ENCODE measurements around the gene GJA1. TPM values are rescaled to one million over a fixed set of nuclear protein-coding genes. Genes with fewer than 3 reads are reported as not detected.
"Not testable (repeated sequence)": the region's sequence is repeated elsewhere in the genome, so short reads cannot be mapped to it uniquely, and the experiment has no call there.

Gene GJA1
- total RNA-seq, 1 donor from 2014 or later = 190 TPM

- TF ChIP-seq, protein P1, sequence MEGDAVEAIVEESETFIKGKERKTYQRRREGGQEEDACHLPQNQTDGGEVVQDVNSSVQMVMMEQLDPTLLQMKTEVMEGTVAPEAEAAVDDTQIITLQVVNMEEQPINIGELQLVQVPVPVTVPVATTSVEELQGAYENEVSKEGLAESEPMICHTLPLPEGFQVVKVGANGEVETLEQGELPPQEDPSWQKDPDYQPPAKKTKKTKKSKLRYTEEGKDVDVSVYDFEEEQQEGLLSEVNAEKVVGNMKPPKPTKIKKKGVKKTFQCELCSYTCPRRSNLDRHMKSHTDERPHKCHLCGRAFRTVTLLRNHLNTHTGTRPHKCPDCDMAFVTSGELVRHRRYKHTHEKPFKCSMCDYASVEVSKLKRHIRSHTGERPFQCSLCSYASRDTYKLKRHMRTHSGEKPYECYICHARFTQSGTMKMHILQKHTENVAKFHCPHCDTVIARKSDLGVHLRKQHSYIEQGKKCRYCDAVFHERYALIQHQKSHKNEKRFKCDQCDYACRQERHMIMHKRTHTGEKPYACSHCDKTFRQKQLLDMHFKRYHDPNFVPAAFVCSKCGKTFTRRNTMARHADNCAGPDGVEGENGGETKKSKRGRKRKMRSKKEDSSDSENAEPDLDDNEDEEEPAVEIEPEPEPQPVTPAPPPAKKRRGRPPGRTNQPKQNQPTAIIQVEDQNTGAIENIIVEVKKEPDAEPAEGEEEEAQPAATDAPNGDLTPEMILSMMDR (conservative IDR thresholded peaks at IDR 0.05) = no peak
- Mint-ChIP-seq H3K4me3 (peak overlapping the region; percentile 87), H3K27me3 (peaks cover 5% of the 10 kb centered on the region), H3K36me3 (peaks cover 11% of the 10 kb centered on the region), H3K27ac (peak overlapping the region; percentile 16), H3K9me3 (no peaks in the 10 kb centered on the region), H3K4me1 (ENCODE audit: unreplicated experiment) (peaks cover 32% of the 10 kb centered on the region)
- no peak for DNase-seq (ENCODE audit: extremely low spot score, unreplicated experiment)
These were observed 4.0 kb downstream of the GJA1 start for GRCh38 chr6:121439475-121439874.

GRCh38 chr6:121439926-121440325, 4.5 kb downstream of the GJA1 start:
- DNase-seq (ENCODE audit: extremely low spot score, unreplicated experiment) = no peak
- Mint-ChIP-seq H3K9me3 (no peaks in the 10 kb centered on the region), H3K36me3 (peaks cover 15% of the 10 kb centered on the region), H3K4me1 (ENCODE audit: unreplicated experiment) (peaks cover 34% of the 10 kb centered on the region), H3K27ac (peak overlapping the region; percentile 72), H3K27me3 (peaks cover 5% of the 10 kb centered on the region), H3K4me3 (peak overlapping the region; percentile 87)
- TF ChIP-seq, protein P1 (conservative IDR thresholded peaks at IDR 0.05) = no peak

DNA sequence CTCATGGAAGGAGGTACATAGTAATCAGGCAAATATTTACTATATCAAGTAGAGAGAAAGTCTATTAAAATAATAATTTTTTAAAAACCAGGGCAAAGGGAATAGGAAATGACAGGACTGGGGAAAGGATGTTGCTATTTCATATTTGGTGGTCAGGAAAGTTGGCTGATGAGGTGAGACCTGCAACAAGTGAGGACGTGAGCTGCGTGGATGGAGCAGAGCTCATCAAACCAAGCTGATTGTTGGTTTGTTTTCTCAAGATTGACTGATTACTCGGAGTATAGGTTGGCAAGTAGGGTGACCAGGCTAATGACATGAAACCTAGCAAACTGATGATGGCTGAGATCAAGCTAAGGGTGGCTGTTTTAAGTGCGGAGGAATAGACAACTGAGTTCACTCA, 6.0 kb downstream of the GJA1 start:
- H3K9me3 Mint-ChIP-seq = no peaks in the 10 kb centered on the region
- peaks cover 27% of the 10 kb centered on the region for H3K36me3 Mint-ChIP-seq
- H3K4me1 Mint-ChIP-seq (ENCODE audit: unreplicated experiment) = peaks cover 28% of the 10 kb centered on the region
- H3K27ac Mint-ChIP-seq = no peak overlapping the region
- peak overlapping the region; percentile 71 for H3K4me3 Mint-ChIP-seq
- peaks cover 3% of the 10 kb centered on the region for H3K27me3 Mint-ChIP-seq
- DNase-seq (ENCODE audit: extremely low spot score, unreplicated experiment) = no peak
- TF ChIP-seq, protein P1 (conservative IDR thresholded peaks at IDR 0.05) = no peak

DNA sequence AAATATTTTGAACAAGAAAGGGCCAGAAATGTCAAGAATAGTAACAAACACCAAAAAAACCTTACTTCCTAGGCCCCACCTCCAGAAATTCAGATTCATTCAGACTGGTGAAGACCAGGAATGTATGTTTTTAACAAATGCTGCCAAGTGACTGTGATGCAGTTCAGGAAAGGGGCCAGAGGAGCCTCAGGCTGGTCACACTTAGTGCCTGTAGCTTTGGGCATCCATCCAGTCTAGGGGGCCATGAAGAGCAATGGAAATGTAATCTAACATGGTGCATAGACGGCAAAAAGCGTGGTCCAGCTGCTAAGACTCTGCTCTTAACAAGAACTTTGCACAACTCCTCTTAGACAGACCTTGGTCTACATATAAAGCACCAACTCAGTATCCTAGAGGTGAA, 7.1 kb downstream of the GJA1 start:
- Mint-ChIP-seq H3K4me1 (ENCODE audit: unreplicated experiment) (peaks cover 29% of the 10 kb centered on the region), H3K36me3 (peaks cover 38% of the 10 kb centered on the region), H3K4me3 (peak overlapping the region; percentile 52), H3K27ac (no peak overlapping the region), H3K9me3 (peaks cover 6% of the 10 kb centered on the region), H3K27me3 (peaks cover 2% of the 10 kb centered on the region)
- DNase-seq (ENCODE audit: extremely low spot score, unreplicated experiment) = no peak
- TF ChIP-seq, protein P1 (conservative IDR thresholded peaks at IDR 0.05) = no peak

DNA sequence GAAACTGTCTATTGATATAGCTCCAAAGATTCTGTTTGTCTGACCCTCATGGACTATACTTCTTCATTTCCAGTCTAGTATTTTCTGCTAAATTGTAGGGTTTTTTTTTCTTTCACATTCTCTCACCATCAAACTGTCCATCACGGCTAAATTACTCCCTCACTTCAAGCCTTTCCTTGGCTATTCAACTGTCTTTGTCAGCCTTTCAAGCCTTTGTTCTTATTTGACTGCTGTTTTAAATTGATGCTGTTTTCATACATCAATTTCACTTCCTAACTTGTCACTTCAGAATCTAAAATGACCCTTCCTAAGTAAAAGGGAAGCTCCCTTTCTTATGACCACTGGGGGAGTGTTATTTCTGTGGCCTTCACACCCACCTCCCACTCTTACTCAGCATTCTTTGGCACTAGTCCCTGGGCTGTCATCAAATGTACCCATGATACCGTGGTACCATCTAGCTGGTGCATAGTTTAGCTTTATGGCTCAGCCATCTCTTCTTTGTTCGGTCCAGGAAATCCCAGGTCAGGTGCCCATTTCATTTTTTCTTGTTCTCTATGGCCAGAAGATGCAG, 8.6 kb downstream of the GJA1 start:
- H3K9me3 Mint-ChIP-seq = peaks cover 6% of the 10 kb centered on the region
- TF ChIP-seq, protein P1 (conservative IDR thresholded peaks at IDR 0.05) = no peak
- peak overlapping the region; percentile 5 for H3K4me3 Mint-ChIP-seq
- DNase-seq (ENCODE audit: extremely low spot score, unreplicated experiment) = no peak
- H3K27ac Mint-ChIP-seq = no peak overlapping the region
- peaks cover 51% of the 10 kb centered on the region for H3K36me3 Mint-ChIP-seq
- H3K4me1 Mint-ChIP-seq (ENCODE audit: unreplicated experiment) = peaks cover 33% of the 10 kb centered on the region
- no peaks in the 10 kb centered on the region for H3K27me3 Mint-ChIP-seq

GRCh38 chr6:121446705-121447104, 11.3 kb downstream of the GJA1 start:
- not testable (repeated sequence) for H3K27me3 Mint-ChIP-seq; H3K9me3 Mint-ChIP-seq; DNase-seq (ENCODE audit: extremely low spot score, unreplicated experiment); H3K27ac Mint-ChIP-seq; H3K4me3 Mint-ChIP-seq
- Mint-ChIP-seq H3K4me1 (ENCODE audit: unreplicated experiment) (peaks cover 27% of the 10 kb centered on the region), H3K36me3 (peaks cover 55% of the 10 kb centered on the region)

DNA sequence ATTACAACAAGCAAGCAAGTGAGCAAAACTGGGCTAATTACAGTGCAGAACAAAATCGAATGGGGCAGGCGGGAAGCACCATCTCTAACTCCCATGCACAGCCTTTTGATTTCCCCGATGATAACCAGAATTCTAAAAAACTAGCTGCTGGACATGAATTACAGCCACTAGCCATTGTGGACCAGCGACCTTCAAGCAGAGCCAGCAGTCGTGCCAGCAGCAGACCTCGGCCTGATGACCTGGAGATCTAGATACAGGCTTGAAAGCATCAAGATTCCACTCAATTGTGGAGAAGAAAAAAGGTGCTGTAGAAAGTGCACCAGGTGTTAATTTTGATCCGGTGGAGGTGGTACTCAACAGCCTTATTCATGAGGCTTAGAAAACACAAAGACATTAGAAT, 12.3 kb downstream of the GJA1 start:
- H3K36me3 Mint-ChIP-seq = peaks cover 55% of the 10 kb centered on the region
- peaks cover 21% of the 10 kb centered on the region for H3K4me1 Mint-ChIP-seq (ENCODE audit: unreplicated experiment)

DNA sequence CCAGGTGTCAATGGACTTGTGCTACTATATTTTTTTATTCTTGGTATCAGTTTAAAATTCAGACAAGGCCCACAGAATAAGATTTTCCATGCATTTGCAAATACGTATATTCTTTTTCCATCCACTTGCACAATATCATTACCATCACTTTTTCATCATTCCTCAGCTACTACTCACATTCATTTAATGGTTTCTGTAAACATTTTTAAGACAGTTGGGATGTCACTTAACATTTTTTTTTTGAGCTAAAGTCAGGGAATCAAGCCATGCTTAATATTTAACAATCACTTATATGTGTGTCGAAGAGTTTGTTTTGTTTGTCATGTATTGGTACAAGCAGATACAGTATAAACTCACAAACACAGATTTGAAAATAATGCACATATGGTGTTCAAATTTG, 13.1 kb downstream of the GJA1 start:
- not testable (repeated sequence) for DNase-seq (ENCODE audit: extremely low spot score, unreplicated experiment); H3K4me3 Mint-ChIP-seq; H3K9me3 Mint-ChIP-seq; H3K27me3 Mint-ChIP-seq; H3K27ac Mint-ChIP-seq
- Mint-ChIP-seq H3K4me1 (ENCODE audit: unreplicated experiment) (peaks cover 15% of the 10 kb centered on the region), H3K36me3 (peaks cover 49% of the 10 kb centered on the region)

More for the DNA sequence above, 12.3 kb downstream of the GJA1 start:
- not testable (repeated sequence) for H3K27me3 Mint-ChIP-seq; H3K4me3 Mint-ChIP-seq; H3K27ac Mint-ChIP-seq; DNase-seq (ENCODE audit: extremely low spot score, unreplicated experiment); H3K9me3 Mint-ChIP-seq
